Calu3 (cell line): Measurements from ENCODE around the gene GOLGA5. TPM values are rescaled to one million over a fixed set of nuclear protein-coding genes. Genes with fewer than 3 reads are reported as not detected.

Source experiments
- BruUV-seq: library from RNA; stranded (reverse); fragments of 400-500 nt; replicated peaks from 2 replicates; lab custom pipeline; 2021; lab: Mats Ljungman, UMichigan
- CTCF ChIA-PET: fragments of 300-600 bp; sonication (Branson Sonifier 250); formaldehyde crosslinking; loops from one replicate; lab custom pipeline; 2022; ENCODE audit warnings: antibody characterized with exemption; lab: Charles Lee
- DNase-seq: peaks from one replicate; pipeline ENCODE4 v3.0.0; 2022
- H3K27ac Mint-ChIP-seq: one replicate; pipeline ENCODE4 v1.8.0; 2022; ENCODE audit warnings: mixed read lengths; ENCODE audit not compliant: unreplicated experiment
- H3K27me3 Mint-ChIP-seq: one replicate; pipeline ENCODE4 v1.8.0; 2022; ENCODE audit warnings: mixed read lengths; ENCODE audit not compliant: unreplicated experiment
- H3K36me3 Mint-ChIP-seq: one replicate; pipeline ENCODE4 v1.8.0; 2022; ENCODE audit warnings: mild to moderate bottlenecking, moderate library complexity, mixed read lengths; ENCODE audit not compliant: insufficient read depth, unreplicated experiment
- H3K4me1 Mint-ChIP-seq: one replicate; pipeline ENCODE4 v1.8.0; 2022; ENCODE audit warnings: mild to moderate bottlenecking, low read depth, mixed read lengths; ENCODE audit not compliant: unreplicated experiment
- H3K4me3 Mint-ChIP-seq: one replicate; pipeline ENCODE4 v1.8.0; 2022; ENCODE audit warnings: mild to moderate bottlenecking, low read depth, moderate library complexity, mixed read lengths; ENCODE audit not compliant: unreplicated experiment
- H3K9me3 Mint-ChIP-seq: one replicate; pipeline ENCODE4 v1.8.0; 2022; ENCODE audit warnings: low read depth, mixed read lengths; ENCODE audit not compliant: unreplicated experiment
- CTCF ChIP-seq: fragments of 200-600 bp; IDR thresholded peaks from one replicate; pipeline ENCODE4 v1.8.0; 2022; ENCODE audit warnings: antibody characterized with exemption; ENCODE audit not compliant: unreplicated experiment
- intact Hi-C: fragments of 100-400 bp; cut with micrococcal nuclease; formaldehyde crosslinking; loops from one replicate; pipeline ENCODE4 v1.10.0; 2022; ENCODE audit not compliant: unreplicated experiment
- total RNA-seq: library from RNA; stranded (reverse); gene quantifications from 2 replicates; pipeline ENCODE4 v1.2.3, GENCODE V29; 2022

Gene GOLGA5
- total RNA-seq, 1 experiment from 2014 or later: 27.8 TPM

GRCh38 chr14:92883066-92883465 is 89.0 kb downstream of the GOLGA5 start:
- BruUV-seq: no TSS peak
- no peaks in the 10 kb centered on the region for H3K4me1 Mint-ChIP-seq
- H3K27ac Mint-ChIP-seq: no peak overlapping the region
- H3K4me3 Mint-ChIP-seq: no peak overlapping the region
- H3K9me3 Mint-ChIP-seq: no peaks in the 10 kb centered on the region
- intact Hi-C loops: loop anchor here (5.0 kb wide), 2 partner anchors 64 to 269 kb away; no protein-coding TSS in a partner anchor
- no peaks in the 10 kb centered on the region for H3K36me3 Mint-ChIP-seq
- no peak for DNase-seq
- CTCF ChIA-PET: interaction anchor here (0.6 kb wide), 1 partner anchor 315 kb away, joined by 4 read pairs; no protein-coding TSS in a partner anchor
- TF ChIP-seq CTCF: no peak
- H3K27me3 Mint-ChIP-seq: peaks cover 66% of the 10 kb centered on the region

- Mint-ChIP-seq H3K9me3 (no peaks in the 10 kb centered on the region), H3K27me3 (peaks cover 77% of the 10 kb centered on the region), H3K4me1 (no peaks in the 10 kb centered on the region), H3K27ac (no peak overlapping the region), H3K36me3 (no peaks in the 10 kb centered on the region), H3K4me3 (no peak overlapping the region)
- BruUV-seq: no TSS peak
- DNase-seq: no peak
- intact Hi-C loops: loop anchor here (5.0 kb wide), 2 partner anchors 63 to 268 kb away; no protein-coding TSS in a partner anchor
- TF ChIP-seq CTCF: no peak
- CTCF ChIA-PET: interaction anchor here (1.1 to 1.2 kb wide), 2 partner anchors 148 to 301 kb away, joined by 3 read pairs; partner anchors contain the start of genes LYSET and MOAP1
These were observed 90.3 kb downstream of the GOLGA5 start for GRCh38 chr14:92884410-92884809.

GRCh38 chr14:92885279-92886061 is 91.4 kb downstream of the GOLGA5 start:
- Mint-ChIP-seq H3K4me1 (no peaks in the 10 kb centered on the region), H3K27ac (no peak overlapping the region), H3K4me3 (no peak overlapping the region), H3K9me3 (no peaks in the 10 kb centered on the region), H3K27me3 (peaks cover 81% of the 10 kb centered on the region), H3K36me3 (no peaks in the 10 kb centered on the region)
- TF ChIP-seq CTCF: no peak
- CTCF ChIA-PET: interaction anchor here (1.2 kb wide), 1 partner anchor 300 kb away, joined by 3 read pairs; the partner anchor contains the start of genes LYSET and MOAP1
- intact Hi-C loops: no loop called here
- DNase-seq: no peak
- no TSS peak for BruUV-seq

- intact Hi-C loops: no loop called here
- no peak for TF ChIP-seq CTCF
- H3K36me3 Mint-ChIP-seq: no peaks in the 10 kb centered on the region
- CTCF ChIA-PET: interaction anchor here (1.2 kb wide), 1 partner anchor 253 kb away, joined by 3 read pairs; no protein-coding TSS in a partner anchor
- no peak overlapping the region for H3K4me3 Mint-ChIP-seq
- DNase-seq: no peak
- H3K4me1 Mint-ChIP-seq: no peaks in the 10 kb centered on the region
- H3K27ac Mint-ChIP-seq: no peak overlapping the region
- BruUV-seq: no TSS peak
- H3K9me3 Mint-ChIP-seq: no peaks in the 10 kb centered on the region
- H3K27me3 Mint-ChIP-seq: peaks cover 72% of the 10 kb centered on the region
These were observed 92.2 kb downstream of the GOLGA5 start for GRCh38 chr14:92886337-92886736.
